HG02759 (cell line): Measurements from ENCODE around the gene TTC27.
A peak's percentile ranks its signal among the peaks of the same experiment; 100 is the strongest.
"Not testable (repeated sequence)": the region's sequence is repeated elsewhere in the genome, so short reads cannot be mapped to it uniquely, and the experiment has no call there.

Experiments used
- ATAC-seq: cut with Tn5 transposase; IDR thresholded peaks from one replicate; pipeline ENCODE4 v1.9.1; 2021; ENCODE audit warnings: mild to moderate bottlenecking, moderate library complexity; ENCODE audit not compliant: unreplicated experiment

TTC27 gene

GRCh38 chr2:32752205-32752604 lies 124.4 kb downstream of the TTC27 start:
- no peak for ATAC-seq

- no peak for ATAC-seq
Observed at GRCh38 chr2:32752952-32753351, 125.1 kb downstream of the TTC27 start.

GRCh38 chr2:32754676-32755075 lies 126.8 kb downstream of the TTC27 start:
- not testable (repeated sequence) for ATAC-seq

- ATAC-seq, result peak; percentile 22
Observed at GRCh38 chr2:32755666-32756065, 127.8 kb downstream of the TTC27 start.

GRCh38 chr2:32756074-32756727 lies 128.4 kb downstream of the TTC27 start:
- peak; percentile 47 for ATAC-seq

GRCh38 chr2:32758232-32758631 lies 130.4 kb downstream of the TTC27 start:
- ATAC-seq, result no peak

- ATAC-seq, result no peak
Observed at GRCh38 chr2:32760628-32761027, 132.8 kb downstream of the TTC27 start.

- no peak for ATAC-seq
Observed at GRCh38 chr2:32768387-32769174, 140.7 kb downstream of the TTC27 start.

- ATAC-seq, result no peak
Observed at GRCh38 chr2:32770360-32770759, 142.5 kb downstream of the TTC27 start.

- ATAC-seq, result no peak
Observed at GRCh38 chr2:32772638-32773447, 145.0 kb downstream of the TTC27 start.

GRCh38 chr2:32773448-32773808 lies 145.6 kb downstream of the TTC27 start:
- ATAC-seq, result no peak

- ATAC-seq, result no peak
Observed at GRCh38 chr2:32775954-32776353, 148.1 kb downstream of the TTC27 start.

- no peak for ATAC-seq
Observed at GRCh38 chr2:32777714-32778113, 149.9 kb downstream of the TTC27 start.

- no peak for ATAC-seq
Observed at GRCh38 chr2:32780961-32781360, 153.1 kb downstream of the TTC27 start.

- ATAC-seq, result no peak
Observed at GRCh38 chr2:32783469-32783868, 155.6 kb downstream of the TTC27 start.

- ATAC-seq, result no peak
Observed at GRCh38 chr2:32783933-32784332, 156.1 kb downstream of the TTC27 start.

- no peak for ATAC-seq
Observed at GRCh38 chr2:32787207-32787606, 159.4 kb downstream of the TTC27 start.

- no peak for ATAC-seq
Observed at GRCh38 chr2:32788114-32788513, 160.3 kb downstream of the TTC27 start.

GRCh38 chr2:32792416-32792815 lies 164.6 kb downstream of the TTC27 start:
- ATAC-seq, result no peak

- ATAC-seq, result no peak
Observed at GRCh38 chr2:32798829-32799228, 171.0 kb downstream of the TTC27 start.

GRCh38 chr2:32801741-32802140 lies 173.9 kb downstream of the TTC27 start:
- no peak for ATAC-seq

- no peak for ATAC-seq
Observed at GRCh38 chr2:32802877-32803276, 175.0 kb downstream of the TTC27 start.
